Vagina (tissue), 2 donors: ENCODE results near the gene CDH10.

ENCODE experiments used
- CTCF ChIP-seq, 3 experiments: fragments of 450-650 bp in 2 of 3; fragments of 200-600 bp in 1 of 3; sonication (generic) in 1 of 3; IDR thresholded peaks; one replicate each; pipeline ENCODE4 v1.5.1; 2017 to 2019; ENCODE audit warnings: antibody characterized with exemption in 3 of 3, mild to moderate bottlenecking in 2 of 3, moderate library complexity in 2 of 3
- POLR2A ChIP-seq, 2 donors: fragments of 450-650 bp; IDR thresholded peaks; one replicate each; pipeline ENCODE4 v1.6.1; 2017; ENCODE audit warnings: antibody characterized with exemption in 2 of 2, mild to moderate bottlenecking in 2 of 2, moderate library complexity in 2 of 2
- POLR2AphosphoS5 ChIP-seq, 2 donors: sonication (generic); formaldehyde crosslinking; IDR thresholded peaks; one replicate each; pipeline ENCODE4 v1.9.0; 2017; ENCODE audit warnings: antibody characterized with exemption in 2 of 2, mild to moderate bottlenecking in 2 of 2, low read depth in 1 of 2; ENCODE audit not compliant: insufficient read depth in 1 of 2

- TF ChIP-seq CTCF (IDR thresholded peaks at IDR 0.05), result no peak
- no peak for TF ChIP-seq POLR2A (IDR thresholded peaks at IDR 0.05)
- no peak for TF ChIP-seq POLR2AphosphoS5 (IDR thresholded peaks at IDR 0.05; ENCODE audit: insufficient read depth in 1 of 2, low read depth in 1 of 2)
Measured at GRCh38 chr5:24525414-24525813, 119.4 kb downstream of the CDH10 start.
